ENCODE results near the gene FAM219B. TPM values are rescaled to one million over a fixed set of nuclear protein-coding genes. Genes with fewer than 3 reads are reported as not detected.

Gene FAM219B
- total and polyA plus RNA-seq, 2 of the 4 experiments (the other 2 are of a cell fraction): 24.9 to 48.7 TPM

GRCh38 chr15:74855857-74856256 is 50.8 kb downstream of the FAM219B start:
- H3K18ac ChIP-seq (ENCODE audit: low read depth, low read length): no peak overlapping the region
- intact Hi-C loops (cut with micrococcal nuclease) (no loop called here), dilution Hi-C loops (cut with HindIII; ENCODE audit: low sequenced_read_pairs, unreplicated experiment) (no loop called here), in situ Hi-C loops (cut with MboI; ENCODE audit: low sequenced_read_pairs) (no loop called here)
- no TSS peak for BruUV-seq (replicated peaks)
- no peak overlapping the region for H2BK20ac ChIP-seq (ENCODE audit: low read depth, low read length)
- H3K56ac ChIP-seq (ENCODE audit: extremely low read depth, insufficient read depth, low read length): no peak overlapping the region
- CTCF ChIA-PET: interaction anchor here (0.9 kb wide), 1 partner anchor 13 kb away, joined by 3 read pairs; no protein-coding TSS in a partner anchor
- H2AK9ac ChIP-seq (replicated peaks; ENCODE audit: low read depth, low read length, poor library complexity): peak overlapping the region; percentile 15
- H4K91ac ChIP-seq (ENCODE audit: insufficient read depth, low read depth, low read length): no peak overlapping the region
- TF ChIP-seq POLR2A (IDR thresholded peaks at IDR 0.05; ENCODE audit: low read depth, low read length): no peak
- TF ChIP-seq NFE2L2 (IDR thresholded peaks at IDR 0.05; ENCODE audit: low read depth, low read length): no peak
- TF ChIP-seq, protein P1, sequence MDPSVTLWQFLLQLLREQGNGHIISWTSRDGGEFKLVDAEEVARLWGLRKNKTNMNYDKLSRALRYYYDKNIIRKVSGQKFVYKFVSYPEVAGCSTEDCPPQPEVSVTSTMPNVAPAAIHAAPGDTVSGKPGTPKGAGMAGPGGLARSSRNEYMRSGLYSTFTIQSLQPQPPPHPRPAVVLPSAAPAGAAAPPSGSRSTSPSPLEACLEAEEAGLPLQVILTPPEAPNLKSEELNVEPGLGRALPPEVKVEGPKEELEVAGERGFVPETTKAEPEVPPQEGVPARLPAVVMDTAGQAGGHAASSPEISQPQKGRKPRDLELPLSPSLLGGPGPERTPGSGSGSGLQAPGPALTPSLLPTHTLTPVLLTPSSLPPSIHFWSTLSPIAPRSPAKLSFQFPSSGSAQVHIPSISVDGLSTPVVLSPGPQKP (IDR thresholded peaks at IDR 0.05; ENCODE audit: borderline replicate concordance, low read depth, low read length): no peak
- TF ChIP-seq, protein P2, sequence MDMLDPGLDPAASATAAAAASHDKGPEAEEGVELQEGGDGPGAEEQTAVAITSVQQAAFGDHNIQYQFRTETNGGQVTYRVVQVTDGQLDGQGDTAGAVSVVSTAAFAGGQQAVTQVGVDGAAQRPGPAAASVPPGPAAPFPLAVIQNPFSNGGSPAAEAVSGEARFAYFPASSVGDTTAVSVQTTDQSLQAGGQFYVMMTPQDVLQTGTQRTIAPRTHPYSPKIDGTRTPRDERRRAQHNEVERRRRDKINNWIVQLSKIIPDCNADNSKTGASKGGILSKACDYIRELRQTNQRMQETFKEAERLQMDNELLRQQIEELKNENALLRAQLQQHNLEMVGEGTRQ (IDR thresholded peaks at IDR 0.05; ENCODE audit: low read depth, low read length): no peak
- no peak for TF ChIP-seq CEBPB (IDR thresholded peaks at IDR 0.05; ENCODE audit: low read depth, low read length)
- H3K9me3 ChIP-seq (ENCODE audit: control insufficient read depth, insufficient read depth, low read length): no peaks in the 10 kb centered on the region
- no peak overlapping the region for H2BK15ac ChIP-seq (ENCODE audit: low read depth, low read length)
- peaks cover 19 to 53% of the 10 kb centered on the region in 2 experiments for H3K79me1 ChIP-seq (ENCODE audit: low read depth in 1 of 2, low read length in 2 of 2)
- H4K8ac ChIP-seq (ENCODE audit: low read depth in 2 of 2, low read length in 2 of 2): no peak overlapping the region
- H3K27ac ChIP-seq (ENCODE audit: insufficient read depth, low read length): no peak overlapping the region
- no peak overlapping the region for H3K14ac ChIP-seq (replicated peaks; ENCODE audit: low read depth, low read length)
- no peak overlapping the region for H2AK5ac ChIP-seq (ENCODE audit: low read depth, low read length)
- no peak overlapping the region for H2BK120ac ChIP-seq (ENCODE audit: low read depth, low read length)
- WGBS, 2 experiments (ENCODE audit: extremely low coverage in 2 of 2, insufficient read length in 1 of 2): no CpG with 5 or more reads among the region's 2 CpGs
- DNase-seq (no peak), ATAC-seq (ENCODE audit: low read depth) (no peak)
- no peak overlapping the region for H3K4me2 ChIP-seq (ENCODE audit: low read depth, low read length)
- H3K27me3 ChIP-seq (ENCODE audit: control insufficient read depth, insufficient read depth, low read length): no peaks in the 10 kb centered on the region
- peaks cover 52% of the 10 kb centered on the region for H4K20me1 ChIP-seq (ENCODE audit: insufficient read depth, low read length)
- POLR2A ChIA-PET (ENCODE audit: unreplicated experiment): no interaction called here
- H3K9me1 ChIP-seq (ENCODE audit: insufficient read depth, low read length): peaks cover 10% of the 10 kb centered on the region; the same call in 1 of the 2 replicates
- no peak overlapping the region for H2BK5ac ChIP-seq (ENCODE audit: low read depth, low read length, poor library complexity, severe bottlenecking)
- H3K9ac ChIP-seq (ENCODE audit: low read depth, low read length): no peak overlapping the region
- no peak overlapping the region for H3K4me3 ChIP-seq (ENCODE audit: insufficient read depth, low read depth, low read length)
- no peak overlapping the region for H2AFZ ChIP-seq (replicated peaks; ENCODE audit: low read length, poor library complexity)
- H3K23ac ChIP-seq (ENCODE audit: low read depth, low read length): no peak overlapping the region
- peaks cover 39% of the 10 kb centered on the region for H3K36me3 ChIP-seq (ENCODE audit: control insufficient read depth, insufficient read depth, low read length)
- H3K4ac ChIP-seq (ENCODE audit: low read depth, low read length): no peak overlapping the region
- H4K5ac ChIP-seq (ENCODE audit: low read depth, low read length): no peak overlapping the region
- no peaks in the 10 kb centered on the region for H3K4me1 ChIP-seq (ENCODE audit: control insufficient read depth, insufficient read depth, low read length)
